HG02852 (cell line): ENCODE data around the gene ASIC1.

ENCODE experiments used
- ATAC-seq: cut with Tn5 transposase; IDR thresholded peaks from one replicate; pipeline ENCODE4 v1.9.1; 2021; ENCODE audit warnings: mild to moderate bottlenecking, moderate library complexity; ENCODE audit not compliant: unreplicated experiment

ASIC1 gene

GRCh38 chr12:50040657-50041056 is 16.7 kb upstream of the ASIC1 start:
- no peak for ATAC-seq

DNA sequence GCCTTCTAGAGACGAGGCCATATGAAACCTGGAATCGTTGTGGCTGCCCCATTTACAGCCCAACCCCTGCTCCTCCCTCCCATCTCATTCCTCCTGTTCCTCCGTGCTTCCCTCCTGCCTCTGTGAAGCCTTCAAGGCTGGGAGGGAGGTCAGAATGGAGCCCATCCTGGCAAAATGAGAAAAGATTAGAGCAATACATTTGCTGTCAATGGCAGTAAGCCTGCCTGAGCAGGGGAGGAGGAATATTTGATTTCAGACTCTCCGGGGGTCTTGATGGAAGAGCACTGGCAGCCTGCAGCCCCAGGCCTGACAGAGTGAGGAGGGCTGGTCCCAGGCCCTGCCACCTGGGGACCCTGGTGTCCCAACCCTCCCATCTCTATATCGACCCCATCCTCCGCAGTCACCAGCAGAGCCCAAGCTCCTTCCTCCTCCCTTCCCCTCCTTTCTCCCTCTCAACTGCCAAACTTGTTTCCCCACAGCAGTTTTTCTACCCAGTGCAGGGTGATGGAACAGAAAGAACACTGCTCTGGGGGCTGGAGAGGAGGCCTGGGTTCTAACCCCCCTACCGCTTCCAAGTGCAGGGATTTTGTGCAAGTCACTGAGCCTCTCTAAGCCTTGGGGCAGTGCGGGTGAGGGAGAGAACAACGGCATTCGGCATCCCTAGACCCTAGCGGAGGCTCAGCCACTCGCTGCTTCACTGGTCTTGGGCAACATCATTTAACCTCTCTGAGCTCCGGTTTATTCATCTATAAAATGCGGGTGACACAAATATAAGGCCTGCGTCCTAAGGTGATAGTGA is 16.1 kb upstream of the ASIC1 start:
- no peak for ATAC-seq

GRCh38 chr12:50041962-50042361 is 15.4 kb upstream of the ASIC1 start:
- ATAC-seq = no peak

GRCh38 chr12:50042693-50043092 is 14.7 kb upstream of the ASIC1 start:
- ATAC-seq = no peak

GRCh38 chr12:50043308-50043707 is 14.1 kb upstream of the ASIC1 start:
- no peak for ATAC-seq

GRCh38 chr12:50043854-50044253 is 13.5 kb upstream of the ASIC1 start:
- no peak for ATAC-seq

GRCh38 chr12:50047693-50048250 is 9.6 kb upstream of the ASIC1 start:
- ATAC-seq = no peak

- ATAC-seq = no peak
Observed at GRCh38 chr12:50049254-50050118, 7.9 kb upstream of the ASIC1 start.

- no peak for ATAC-seq
Observed at GRCh38 chr12:50050119-50050385, 7.3 kb upstream of the ASIC1 start.

GRCh38 chr12:50050410-50051098 is 6.8 kb upstream of the ASIC1 start:
- no peak for ATAC-seq

GRCh38 chr12:50051101-50051806 is 6.1 kb upstream of the ASIC1 start:
- ATAC-seq = no peak

- ATAC-seq = no peak
Observed at GRCh38 chr12:50052544-50052943, 4.9 kb upstream of the ASIC1 start.

DNA sequence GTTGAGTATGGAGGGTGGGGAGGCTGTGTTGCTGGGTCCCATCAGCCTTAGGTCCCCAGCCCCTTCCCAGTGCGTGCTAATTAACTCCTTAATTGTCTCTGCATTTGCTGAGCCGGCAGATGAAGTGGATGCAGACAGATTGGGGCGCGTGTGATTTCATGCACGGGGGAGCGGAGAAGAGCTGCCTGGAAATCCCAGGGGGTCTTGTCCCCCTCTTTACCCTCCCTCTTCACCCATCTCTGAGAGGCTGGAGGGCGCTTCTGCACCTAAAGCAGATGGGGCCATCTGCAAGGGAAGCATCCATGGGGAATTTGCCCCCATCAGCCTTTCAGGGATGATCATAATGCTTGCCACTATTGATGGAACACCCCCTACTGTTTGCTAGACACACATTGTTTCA is 4.4 kb upstream of the ASIC1 start:
- ATAC-seq = no peak

DNA sequence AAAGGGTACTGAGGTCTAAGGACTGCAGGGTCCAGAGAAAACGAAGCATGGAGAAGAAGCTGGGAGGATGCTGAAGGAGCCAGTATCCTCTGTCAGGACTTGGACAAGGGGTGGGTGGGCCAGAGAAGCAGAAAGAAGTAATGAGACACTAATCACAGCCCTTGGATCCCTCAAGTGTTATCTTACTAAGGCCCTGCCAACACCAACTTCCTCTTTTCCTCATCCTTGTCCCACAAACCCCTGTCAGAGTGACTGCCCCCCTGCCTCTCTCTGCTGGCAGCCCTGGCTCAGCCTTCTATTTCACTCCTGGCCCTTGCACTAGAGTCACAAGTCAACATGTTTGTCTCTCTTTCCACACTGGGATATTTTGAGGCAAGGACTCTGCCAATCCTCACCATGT is 3.8 kb upstream of the ASIC1 start:
- no peak for ATAC-seq

DNA sequence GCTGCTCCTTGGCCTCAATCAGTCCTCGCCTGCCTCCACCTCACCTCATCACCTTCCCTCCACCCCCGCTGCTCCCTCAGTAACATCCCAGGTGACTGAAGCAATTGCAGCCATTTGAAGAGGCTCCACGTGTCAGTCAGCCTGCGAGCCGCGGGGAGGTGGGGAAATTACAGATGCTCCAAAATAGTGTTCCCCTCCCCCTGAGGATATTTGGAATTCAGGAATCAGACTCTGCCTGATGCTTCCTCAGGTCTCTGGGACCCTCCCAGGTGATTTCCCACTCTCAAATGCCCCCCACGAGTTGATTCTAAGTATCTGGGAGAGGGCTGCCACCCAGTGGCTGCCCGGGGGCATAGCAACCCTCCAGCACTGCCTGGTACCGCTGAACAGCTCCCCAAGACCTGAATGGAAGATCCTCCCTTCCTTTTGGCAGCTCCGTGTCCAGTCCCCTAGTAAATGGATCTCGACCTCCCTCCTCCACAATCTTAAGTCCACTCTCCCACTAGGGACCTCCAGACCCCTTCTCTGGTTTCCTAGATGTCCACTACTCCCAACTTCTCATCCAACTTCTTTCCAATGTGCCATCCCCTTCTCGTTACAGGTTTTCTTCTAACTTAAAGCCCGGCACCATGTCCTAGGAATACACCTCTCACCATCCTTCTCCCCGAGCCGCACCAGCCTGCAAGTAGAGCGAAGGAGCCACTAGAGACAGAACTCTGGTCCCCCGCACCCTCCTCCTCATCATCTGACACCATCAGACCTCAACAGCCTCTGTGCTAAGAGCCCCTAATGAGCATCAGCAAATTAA is 1.4 kb upstream of the ASIC1 start:
- ATAC-seq = peak; percentile 59

GRCh38 chr12:50056639-50056976 is 788 bp upstream of the ASIC1 start:
- ATAC-seq = no peak

DNA sequence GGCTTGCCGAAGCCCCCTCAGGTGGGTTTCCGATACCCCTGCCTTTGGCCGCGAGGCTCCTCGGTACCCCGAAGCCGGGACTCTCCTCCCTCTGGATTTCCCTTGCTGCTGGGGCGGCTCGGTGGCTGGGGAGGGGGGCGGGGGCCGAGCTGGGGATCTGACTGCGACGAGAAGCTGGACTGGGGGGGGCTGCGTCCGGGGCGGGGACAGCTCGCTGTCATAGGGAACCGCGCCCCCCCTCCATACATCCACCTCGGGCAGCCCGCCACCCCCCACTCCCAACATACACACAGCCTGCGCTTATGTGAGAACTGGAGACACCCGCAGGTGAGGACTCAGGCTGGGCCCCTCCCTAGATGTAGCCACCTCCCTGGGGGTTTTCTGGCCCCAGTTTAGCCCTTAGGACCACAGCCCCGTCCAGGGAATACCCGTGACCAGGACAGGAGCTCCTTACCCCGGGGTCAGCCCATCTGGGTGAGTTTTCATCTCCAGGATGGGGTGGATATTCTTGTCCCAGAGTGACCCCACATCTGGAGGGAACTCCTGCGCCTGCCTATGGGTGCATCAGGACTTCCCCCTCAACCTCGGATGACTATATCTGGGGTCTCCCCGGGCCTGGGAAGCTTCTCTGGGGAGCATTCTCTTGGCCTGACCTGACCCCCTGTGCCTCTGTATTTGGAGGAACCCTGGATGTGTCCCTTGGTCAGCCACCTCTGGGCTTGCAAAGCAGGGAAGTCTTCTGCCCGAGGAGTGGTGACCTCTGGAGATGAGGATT is 687 bp downstream of the ASIC1 start:
- ATAC-seq = no peak

GRCh38 chr12:50058743-50059312 is 1.4 kb downstream of the ASIC1 start:
- no peak for ATAC-seq
